GM12878 (cell line): ENCODE measurements around the gene CFAP91. TPM values are rescaled to one million over a fixed set of nuclear protein-coding genes. Genes with fewer than 3 reads are reported as not detected.
"Not testable (repeated sequence)": the region's sequence is repeated elsewhere in the genome, so short reads cannot be mapped to it uniquely, and the experiment has no call there.

Experiments used
- ATAC-seq: fragments of 200-7000 bp; cut with Tn5 transposase; 3 replicates; pipeline ENCODE4 v1.9.1; 2020; ENCODE audit warnings: mild to moderate bottlenecking, moderate library complexity
- BruUV-seq: library from RNA; stranded (reverse); fragments of 400-500 nt; replicated peaks from 2 replicates; lab custom pipeline; 2021; lab: Mats Ljungman, UMichigan
- CTCF ChIA-PET: fragments of 300-600 bp; sonication (Branson Sonifier 250); formaldehyde crosslinking; extraction: SDS; loops from one replicate; lab custom pipeline; 2021; ENCODE audit warnings: inconsistent platforms; lab: Yijun Ruan, JAX
- POLR2A ChIA-PET: fragments of 350-600 bp; formaldehyde crosslinking; extraction: SDS; loops from one replicate; lab custom pipeline; 2021; ENCODE audit warnings: inconsistent platforms; lab: Charles Lee
- RAD21 ChIA-PET: fragments of 300-600 bp; sonication (Branson Sonifier 250); formaldehyde crosslinking; loops from one replicate; lab custom pipeline; 2023; ENCODE audit warnings: antibody characterized with exemption; ENCODE audit not compliant: unreplicated experiment; lab: Charles Lee
- SMC1A ChIA-PET: fragments of 300-600 bp; sonication (Branson Sonifier 250); formaldehyde crosslinking; loops from one replicate; lab custom pipeline; 2023; ENCODE audit not compliant: unreplicated experiment, uncharacterized antibody; lab: Charles Lee
- DNase-seq: peaks from one replicate; pipeline ENCODE4 v3.0.0-alpha.2; 2011; ENCODE audit warnings: low read depth, low spot score
- FAIRE-seq: peaks from 3 replicates; lab custom pipeline; 2011; peaks lifted over from hg19 to GRCh38; lab: Jason Lieb, UNC
- H2AFZ ChIP-seq: 2 replicates; pipeline ENCODE4 v1.6.0; 2011; ENCODE audit warnings: low read depth, low read length, control low read depth; ENCODE audit not compliant: control insufficient read depth
- H3K27ac ChIP-seq: 2 replicates; pipeline ENCODE4 v1.5.1; 2011; ENCODE audit warnings: control low read depth; ENCODE audit not compliant: control insufficient read depth, insufficient read depth
- H3K27me3 ChIP-seq, 2 experiments: replicated peaks in 1 of 2; 2 replicates each; pipeline versions ENCODE4 v1.6.0 to v1.6.1; 2011; ENCODE audit warnings: low read length in 1 of 2; ENCODE audit not compliant: control insufficient read depth in 2 of 2, insufficient read depth in 2 of 2
- H3K36me3 ChIP-seq, 2 experiments: 2 replicates each; pipeline ENCODE4 v1.5.1; 2011; ENCODE audit warnings: low read length in 1 of 2; ENCODE audit not compliant: control insufficient read depth in 2 of 2, insufficient read depth in 2 of 2
- H3K4me1 ChIP-seq: 2 replicates; pipeline ENCODE4 v1.6.1; 2011; ENCODE audit warnings: mild to moderate bottlenecking, low read length, moderate library complexity, mixed read lengths; ENCODE audit not compliant: control insufficient read depth, insufficient read depth
- H3K4me2 ChIP-seq: 2 replicates; pipeline ENCODE4 v1.6.0; 2011; ENCODE audit warnings: control low read depth; ENCODE audit not compliant: control insufficient read depth, insufficient read depth
- H3K4me3 ChIP-seq: fragments of 200-600 bp; sonication (generic); 2 replicates; pipeline ENCODE4 v1.5.1; 2016
- H3K79me2 ChIP-seq: 2 replicates; pipeline ENCODE4 v1.6.0; 2011; ENCODE audit warnings: low read length; ENCODE audit not compliant: control insufficient read depth, insufficient read depth
- H3K9ac ChIP-seq: 2 replicates; pipeline ENCODE4 v1.8.0; 2011; ENCODE audit warnings: low read length, control low read depth, mixed read lengths; ENCODE audit not compliant: control insufficient read depth, insufficient read depth
- H3K9me3 ChIP-seq: replicated peaks from 3 replicates; pipeline ENCODE4 v1.5.1; 2011; ENCODE audit warnings: mild to moderate bottlenecking, low read length; ENCODE audit not compliant: control insufficient read depth, insufficient read depth
- H4K20me1 ChIP-seq: 2 replicates; pipeline ENCODE4 v1.6.0; 2011; ENCODE audit not compliant: control insufficient read depth, insufficient read depth
- PAX8 ChIP-seq: fragments of 450-650 bp; IDR thresholded peaks from 2 replicates; pipeline ENCODE4 v1.6.1; 2017; ENCODE audit warnings: mild to moderate bottlenecking, moderate library complexity
- TARDBP ChIP-seq: IDR thresholded peaks from 2 replicates; pipeline ENCODE4 v1.6.1; 2016; ENCODE audit warnings: borderline replicate concordance
- USF2 ChIP-seq: IDR thresholded peaks from 2 replicates; pipeline ENCODE4 v1.6.1; 2011; ENCODE audit warnings: low read depth, low read length, improper control_type of control experiment, borderline replicate concordance
- YBX1 ChIP-seq: fragments of 450-650 bp; IDR thresholded peaks from 2 replicates; pipeline ENCODE4 v1.6.1; 2016; ENCODE audit warnings: antibody characterized with exemption
- WGBS: methylation state at CpG from one replicate; pipeline ENCODE4 v1.1.6; 2016; ENCODE audit warnings: low lambda C conversion rate; ENCODE audit not compliant: insufficient replicate concordance, insufficient coverage; ENCODE audit errors: missing lambda C conversion rate; 5-methylcytosine and 5-hydroxymethylcytosine counted together
- in situ Hi-C: fragments of 300-500 bp; cut with MboI; formaldehyde crosslinking; loops from 9 replicates; pipeline ENCODE4 v1.14.3; 2018; ENCODE audit warnings: mixed read lengths
- intact Hi-C: fragments of 100-400 bp; cut with micrococcal nuclease; formaldehyde crosslinking; loops from one replicate; pipeline ENCODE4 v1.14.2; 2022; ENCODE audit not compliant: unreplicated experiment
- polyA plus RNA-seq, 11 experiments: library from polyadenylated mRNA; depleted of rRNA in 4 of 11; unstranded in 6 of 11; stranded (reverse) in 5 of 11; fragments of >200 nt; fragmentation: Nextera tagmentation in 4 of 11; fragmentation: Illumina TruSeq in 1 of 11; extraction: Ambion mirVana in 4 of 11; extraction: Trizol in 1 of 11; gene quantifications; 1 replicate in 1 of 11; 2 replicates in 10 of 11; pipeline versions ENCODE4 v1.2.1 to v1.2.3, GENCODE V29; 2011 to 2016; ENCODE audit warnings: inconsistent platforms in 2 of 11, missing spikeins in 2 of 11, low read depth in 1 of 11
- total RNA-seq, 4 experiments: library from RNA; depleted of rRNA in 3 of 4; stranded (reverse); fragments of >200 nt in 3 of 4; fragmentation: Illumina TruSeq in 1 of 4; extraction: Trizol in 1 of 4; gene quantifications; 2 replicates each; pipeline versions ENCODE4 v1.2.1 to v1.2.3, GENCODE V29; 2013 to 2021
- TF ChIP-seq, protein P1 (sequence below): IDR thresholded peaks from 2 replicates; pipeline ENCODE4 v1.6.1; 2012; ENCODE audit warnings: low read depth, low read length, improper control_type of control experiment

Gene CFAP91
- total and polyA plus RNA-seq, 10 of the 15 experiments (the other 5 are each of a cell fraction or from before 2014, with no cell fraction given) = 0.03 to 2.2 (median 0.92) TPM

DNA sequence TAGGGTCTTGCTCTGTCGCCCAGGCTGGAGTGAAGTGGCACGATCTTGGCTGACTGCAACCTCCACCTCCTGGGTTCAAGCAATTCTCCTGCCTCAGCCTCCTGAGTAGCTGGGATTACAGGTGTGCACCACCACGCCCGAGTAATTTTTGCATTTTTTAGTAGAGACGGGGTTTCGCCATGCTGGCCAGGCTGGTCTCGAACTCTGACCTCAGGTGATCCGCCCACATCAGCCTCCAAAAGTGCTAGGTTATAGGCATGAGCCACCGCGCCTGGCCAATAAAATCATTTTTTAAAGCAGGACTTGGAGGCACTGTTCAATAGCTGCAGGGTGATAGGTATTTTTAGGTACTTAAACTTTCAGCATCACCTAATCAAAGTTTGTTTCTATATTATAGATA is 24.6 kb upstream of the CFAP91 start:
- H3K36me3 ChIP-seq, H2AFZ ChIP-seq, H3K9me3 ChIP-seq, BruUV-seq, H4K20me1 ChIP-seq, H3K4me3 ChIP-seq, DNase-seq, ATAC-seq, FAIRE-seq, intact Hi-C loops, H3K9ac ChIP-seq, H3K4me1 ChIP-seq, H3K27me3 ChIP-seq: not testable (repeated sequence)
- in situ Hi-C loops = loop anchor here (5.0 to 25.0 kb wide), 2 partner anchors 81 to 391 kb away; partner anchors contain the start of genes ARHGAP31 and PLA1A
- Histone ChIP-seq H3K79me2 (peaks cover 38% of the 10 kb centered on the region), H3K4me2 (peak overlapping the region; percentile 93), H3K27ac (peak overlapping the region; percentile 95)
- SMC1A ChIA-PET = interaction anchor here (1.0 to 14.0 kb wide), 9 partner anchors 12 to 795 kb away, joined by 3 to 329 read pairs (median 42); partner anchors contain the start of genes CD80 and PLA1A
- POLR2A ChIA-PET = interaction anchor here (0.6 to 8.3 kb wide), 2 partner anchors 77 to 317 kb away, joined by 3 to 104 read pairs; no protein-coding TSS in a partner anchor
- RAD21 ChIA-PET = interaction anchor here (1.7 to 7.7 kb wide), 3 partner anchors 41 to 76 kb away, joined by 6 to 158 read pairs (median 18); no protein-coding TSS in a partner anchor
- 0 out of 2 replicates have a peak, but pooled peaks have one; percentile 4 for TF ChIP-seq PAX8
- CTCF ChIA-PET = interaction anchor here (0.8 to 12.2 kb wide), 6 partner anchors 16 to 795 kb away, joined by 3 to 296 read pairs (median 52); partner anchors contain the start of gene CD80
- WGBS = 91% methylated on average over 10 of the region's 10 CpGs

- no peak overlapping the region for H3K27ac ChIP-seq
- POLR2A ChIA-PET = interaction anchor here (0.7 to 8.3 kb wide), 12 partner anchors 14 to 354 kb away, joined by 3 to 104 read pairs (median 4); partner anchors contain the start of gene CD80
- H3K79me2 ChIP-seq = peaks cover 26% of the 10 kb centered on the region
- peaks cover 6% of the 10 kb centered on the region for H3K4me1 ChIP-seq
- no peak for ATAC-seq
- no peak for FAIRE-seq
- no peaks in the 10 kb centered on the region for H3K36me3 ChIP-seq
- DNase-seq = no peak
- no peak overlapping the region for H3K9ac ChIP-seq
- CTCF ChIA-PET = interaction anchor here (0.6 to 12.2 kb wide), 35 partner anchors 15 to 795 kb away, joined by 3 to 296 read pairs (median 8); partner anchors contain the start of genes B4GALT4, CD80, IGSF11 and TEX55
- no peaks in the 10 kb centered on the region; the same call in 2 of the 3 replicates for H3K9me3 ChIP-seq
- no TSS peak for BruUV-seq
- no peaks in the 10 kb centered on the region for H4K20me1 ChIP-seq
- TF ChIP-seq USF2 = no peak
- no peak for TF ChIP-seq YBX1
- no peak for TF ChIP-seq PAX8
- TF ChIP-seq, protein P1, sequence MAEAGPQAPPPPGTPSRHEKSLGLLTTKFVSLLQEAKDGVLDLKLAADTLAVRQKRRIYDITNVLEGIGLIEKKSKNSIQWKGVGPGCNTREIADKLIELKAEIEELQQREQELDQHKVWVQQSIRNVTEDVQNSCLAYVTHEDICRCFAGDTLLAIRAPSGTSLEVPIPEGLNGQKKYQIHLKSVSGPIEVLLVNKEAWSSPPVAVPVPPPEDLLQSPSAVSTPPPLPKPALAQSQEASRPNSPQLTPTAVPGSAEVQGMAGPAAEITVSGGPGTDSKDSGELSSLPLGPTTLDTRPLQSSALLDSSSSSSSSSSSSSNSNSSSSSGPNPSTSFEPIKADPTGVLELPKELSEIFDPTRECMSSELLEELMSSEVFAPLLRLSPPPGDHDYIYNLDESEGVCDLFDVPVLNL = no peak
- no peak for TF ChIP-seq TARDBP
- intact Hi-C loops = no loop called here
- H3K27me3 ChIP-seq = no peaks in the 10 kb centered on the region
- SMC1A ChIA-PET = interaction anchor here (0.6 to 14.0 kb wide), 32 partner anchors 13 to 796 kb away, joined by 3 to 329 read pairs (median 6); partner anchors contain the start of genes B4GALT4, CD80, PLA1A and TIMMDC1
- peak overlapping the region; percentile 55 for H2AFZ ChIP-seq
- no peak overlapping the region for H3K4me3 ChIP-seq
- no peak overlapping the region for H3K4me2 ChIP-seq
- RAD21 ChIA-PET = interaction anchor here (0.6 to 7.7 kb wide), 28 partner anchors 10 to 796 kb away, joined by 3 to 158 read pairs (median 8); partner anchors contain the start of genes B4GALT4, CD80, TIMMDC1 and TMEM39A
- in situ Hi-C loops = loop anchor here (5.0 to 25.0 kb wide), 3 partner anchors 83 to 535 kb away; partner anchors contain the start of genes ARHGAP31, PLA1A and TEX55
Measured at GRCh38 chr3:119679874-119680273, 22.9 kb upstream of the CFAP91 start.
